Measurements from ENCODE around the gene TPSG1.

The TPSG1 gene

DNA sequence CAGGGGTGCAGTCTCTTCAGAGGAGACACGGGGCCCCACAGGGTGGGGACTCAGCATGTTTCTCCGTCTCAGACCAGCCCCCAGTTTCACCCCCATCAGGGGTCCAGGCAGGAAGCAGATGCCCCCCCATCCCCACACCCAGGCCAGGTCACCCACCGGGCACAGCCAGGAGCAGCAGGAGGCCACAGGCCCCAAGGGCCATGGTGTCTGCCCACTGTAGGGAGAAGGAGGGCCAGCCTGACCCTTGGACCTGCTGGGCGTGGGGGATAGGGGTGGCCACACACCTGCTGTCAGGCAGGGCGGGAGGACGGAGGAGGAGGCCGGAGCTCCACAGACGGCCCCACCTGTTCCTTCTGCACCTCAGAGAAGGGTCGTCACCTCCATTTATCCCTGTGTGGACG is at the start of gene TPSG1:
Gene TPSG1, minus strand, starts transcription at position 218 of the 401 bp plus-strand sequence. Its CDS starts 16 bp downstream, at position 202.
- ATAC-seq, result no peak
- TF ChIP-seq BACH2 (CRISPR knock-in tag; IDR thresholded peaks at IDR 0.05; ENCODE audit: borderline replicate concordance) (no peak), ZFP3 (CRISPR knock-in tag; IDR thresholded peaks at IDR 0.05) (no peak), OSR1 (CRISPR knock-in tag; IDR thresholded peaks at IDR 0.05) (no peak), ZNF8 (CRISPR knock-in tag; IDR thresholded peaks at IDR 0.05) (no peak), ISL1 (CRISPR knock-in tag; IDR thresholded peaks at IDR 0.05) (no peak), PPARA (CRISPR knock-in tag; IDR thresholded peaks at IDR 0.05; ENCODE audit: borderline replicate concordance) (no peak), CSDC2 (CRISPR knock-in tag; IDR thresholded peaks at IDR 0.05) (no peak), ESRRG (CRISPR knock-in tag; IDR thresholded peaks at IDR 0.05) (no peak), ARNTL (CRISPR knock-in tag; IDR thresholded peaks at IDR 0.05; ENCODE audit: borderline replicate concordance, low read depth) (no peak)
- TF ChIP-seq, protein P1, sequence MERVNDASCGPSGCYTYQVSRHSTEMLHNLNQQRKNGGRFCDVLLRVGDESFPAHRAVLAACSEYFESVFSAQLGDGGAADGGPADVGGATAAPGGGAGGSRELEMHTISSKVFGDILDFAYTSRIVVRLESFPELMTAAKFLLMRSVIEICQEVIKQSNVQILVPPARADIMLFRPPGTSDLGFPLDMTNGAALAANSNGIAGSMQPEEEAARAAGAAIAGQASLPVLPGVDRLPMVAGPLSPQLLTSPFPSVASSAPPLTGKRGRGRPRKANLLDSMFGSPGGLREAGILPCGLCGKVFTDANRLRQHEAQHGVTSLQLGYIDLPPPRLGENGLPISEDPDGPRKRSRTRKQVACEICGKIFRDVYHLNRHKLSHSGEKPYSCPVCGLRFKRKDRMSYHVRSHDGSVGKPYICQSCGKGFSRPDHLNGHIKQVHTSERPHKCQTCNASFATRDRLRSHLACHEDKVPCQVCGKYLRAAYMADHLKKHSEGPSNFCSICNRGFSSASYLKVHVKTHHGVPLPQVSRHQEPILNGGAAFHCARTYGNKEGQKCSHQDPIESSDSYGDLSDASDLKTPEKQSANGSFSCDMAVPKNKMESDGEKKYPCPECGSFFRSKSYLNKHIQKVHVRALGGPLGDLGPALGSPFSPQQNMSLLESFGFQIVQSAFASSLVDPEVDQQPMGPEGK (CRISPR knock-in tag; IDR thresholded peaks at IDR 0.05; ENCODE audit: borderline replicate concordance), result no peak
- TF ChIP-seq, protein P2, sequence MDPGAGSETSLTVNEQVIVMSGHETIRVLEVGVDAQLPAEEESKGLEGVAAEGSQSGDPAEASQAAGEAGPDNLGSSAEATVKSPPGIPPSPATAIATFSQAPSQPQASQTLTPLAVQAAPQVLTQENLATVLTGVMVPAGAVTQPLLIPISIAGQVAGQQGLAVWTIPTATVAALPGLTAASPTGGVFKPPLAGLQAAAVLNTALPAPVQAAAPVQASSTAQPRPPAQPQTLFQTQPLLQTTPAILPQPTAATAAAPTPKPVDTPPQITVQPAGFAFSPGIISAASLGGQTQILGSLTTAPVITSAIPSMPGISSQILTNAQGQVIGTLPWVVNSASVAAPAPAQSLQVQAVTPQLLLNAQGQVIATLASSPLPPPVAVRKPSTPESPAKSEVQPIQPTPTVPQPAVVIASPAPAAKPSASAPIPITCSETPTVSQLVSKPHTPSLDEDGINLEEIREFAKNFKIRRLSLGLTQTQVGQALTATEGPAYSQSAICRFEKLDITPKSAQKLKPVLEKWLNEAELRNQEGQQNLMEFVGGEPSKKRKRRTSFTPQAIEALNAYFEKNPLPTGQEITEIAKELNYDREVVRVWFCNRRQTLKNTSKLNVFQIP (CRISPR knock-in tag; IDR thresholded peaks at IDR 0.05; ENCODE audit: borderline replicate concordance, low read depth), result no peak
- TF ChIP-seq, protein P3, sequence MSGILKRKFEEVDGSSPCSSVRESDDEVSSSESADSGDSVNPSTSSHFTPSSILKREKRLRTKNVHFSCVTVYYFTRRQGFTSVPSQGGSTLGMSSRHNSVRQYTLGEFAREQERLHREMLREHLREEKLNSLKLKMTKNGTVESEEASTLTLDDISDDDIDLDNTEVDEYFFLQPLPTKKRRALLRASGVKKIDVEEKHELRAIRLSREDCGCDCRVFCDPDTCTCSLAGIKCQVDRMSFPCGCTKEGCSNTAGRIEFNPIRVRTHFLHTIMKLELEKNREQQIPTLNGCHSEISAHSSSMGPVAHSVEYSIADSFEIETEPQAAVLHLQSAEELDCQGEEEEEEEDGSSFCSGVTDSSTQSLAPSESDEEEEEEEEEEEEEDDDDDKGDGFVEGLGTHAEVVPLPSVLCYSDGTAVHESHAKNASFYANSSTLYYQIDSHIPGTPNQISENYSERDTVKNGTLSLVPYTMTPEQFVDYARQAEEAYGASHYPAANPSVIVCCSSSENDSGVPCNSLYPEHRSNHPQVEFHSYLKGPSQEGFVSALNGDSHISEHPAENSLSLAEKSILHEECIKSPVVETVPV (CRISPR knock-in tag; IDR thresholded peaks at IDR 0.05), result no peak
- TF ChIP-seq, protein P4, sequence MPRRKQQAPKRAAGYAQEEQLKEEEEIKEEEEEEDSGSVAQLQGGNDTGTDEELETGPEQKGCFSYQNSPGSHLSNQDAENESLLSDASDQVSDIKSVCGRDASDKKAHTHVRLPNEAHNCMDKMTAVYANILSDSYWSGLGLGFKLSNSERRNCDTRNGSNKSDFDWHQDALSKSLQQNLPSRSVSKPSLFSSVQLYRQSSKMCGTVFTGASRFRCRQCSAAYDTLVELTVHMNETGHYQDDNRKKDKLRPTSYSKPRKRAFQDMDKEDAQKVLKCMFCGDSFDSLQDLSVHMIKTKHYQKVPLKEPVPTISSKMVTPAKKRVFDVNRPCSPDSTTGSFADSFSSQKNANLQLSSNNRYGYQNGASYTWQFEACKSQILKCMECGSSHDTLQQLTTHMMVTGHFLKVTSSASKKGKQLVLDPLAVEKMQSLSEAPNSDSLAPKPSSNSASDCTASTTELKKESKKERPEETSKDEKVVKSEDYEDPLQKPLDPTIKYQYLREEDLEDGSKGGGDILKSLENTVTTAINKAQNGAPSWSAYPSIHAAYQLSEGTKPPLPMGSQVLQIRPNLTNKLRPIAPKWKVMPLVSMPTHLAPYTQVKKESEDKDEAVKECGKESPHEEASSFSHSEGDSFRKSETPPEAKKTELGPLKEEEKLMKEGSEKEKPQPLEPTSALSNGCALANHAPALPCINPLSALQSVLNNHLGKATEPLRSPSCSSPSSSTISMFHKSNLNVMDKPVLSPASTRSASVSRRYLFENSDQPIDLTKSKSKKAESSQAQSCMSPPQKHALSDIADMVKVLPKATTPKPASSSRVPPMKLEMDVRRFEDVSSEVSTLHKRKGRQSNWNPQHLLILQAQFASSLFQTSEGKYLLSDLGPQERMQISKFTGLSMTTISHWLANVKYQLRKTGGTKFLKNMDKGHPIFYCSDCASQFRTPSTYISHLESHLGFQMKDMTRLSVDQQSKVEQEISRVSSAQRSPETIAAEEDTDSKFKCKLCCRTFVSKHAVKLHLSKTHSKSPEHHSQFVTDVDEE (CRISPR knock-in tag; IDR thresholded peaks at IDR 0.05), result no peak

DNA sequence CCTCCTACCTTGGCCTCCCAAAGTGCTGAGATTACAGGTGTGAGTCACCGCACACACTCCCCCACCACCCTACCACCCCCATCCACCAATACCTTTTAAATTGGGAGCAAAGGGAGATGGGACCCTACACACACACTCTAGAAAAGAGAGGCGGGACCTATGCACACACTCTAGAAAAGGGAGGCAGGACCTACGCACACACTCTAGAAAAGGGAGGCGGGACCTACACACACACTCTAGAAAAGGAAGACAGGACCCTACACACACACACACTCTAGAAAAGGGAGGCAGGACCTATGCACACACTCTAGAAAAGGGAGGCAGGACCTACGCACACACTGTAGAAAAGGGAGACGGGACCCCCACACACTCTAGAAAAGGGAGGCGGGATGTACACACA is 49.7 kb upstream of the TPSG1 start:
- ATAC-seq, result no peak
- TF ChIP-seq PPARA (CRISPR knock-in tag; IDR thresholded peaks at IDR 0.05; ENCODE audit: borderline replicate concordance) (no peak), SNAI2 (CRISPR knock-in tag; IDR thresholded peaks at IDR 0.05) (no peak), ZC3H10 (CRISPR knock-in tag; IDR thresholded peaks at IDR 0.05) (no peak), OSR1 (CRISPR knock-in tag; IDR thresholded peaks at IDR 0.05) (no peak), ZFP30 (CRISPR knock-in tag; IDR thresholded peaks at IDR 0.05) (no peak), GLIS3 (CRISPR knock-in tag; IDR thresholded peaks at IDR 0.05) (no peak), ZNF565 (CRISPR knock-in tag; conservative IDR thresholded peaks at IDR 0.05; ENCODE audit: low read depth) (no peak), CSDC2 (CRISPR knock-in tag; IDR thresholded peaks at IDR 0.05) (no peak), ZNF8 (CRISPR knock-in tag; IDR thresholded peaks at IDR 0.05) (no peak), ARNTL (CRISPR knock-in tag; IDR thresholded peaks at IDR 0.05; ENCODE audit: borderline replicate concordance, low read depth) (no peak)
- TF ChIP-seq, protein P2 (CRISPR knock-in tag; IDR thresholded peaks at IDR 0.05; ENCODE audit: borderline replicate concordance, low read depth), result no peak

DNA sequence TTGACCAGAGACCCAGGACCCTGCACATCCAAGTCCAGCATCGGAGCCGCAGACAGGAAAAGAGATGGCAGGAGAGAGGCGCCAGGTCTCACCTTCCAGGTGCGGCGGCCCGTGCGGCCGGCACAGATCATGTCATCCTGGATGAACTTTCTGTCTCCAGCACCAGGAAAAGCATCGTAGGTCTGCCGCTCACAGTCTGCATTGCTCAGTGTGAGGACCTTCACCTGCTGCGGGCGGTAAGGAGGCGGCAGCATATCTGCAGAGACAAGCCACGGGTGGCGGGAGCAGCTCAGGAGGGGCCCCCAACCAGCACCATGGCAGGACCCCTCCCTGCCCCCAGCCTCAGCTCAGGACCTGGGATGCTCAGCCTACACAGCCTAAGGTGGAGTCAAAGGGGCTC is 48.7 kb upstream of the TPSG1 start:
- ATAC-seq, result no peak
- TF ChIP-seq, protein P3 (CRISPR knock-in tag; IDR thresholded peaks at IDR 0.05), result no peak
- no peak for TF ChIP-seq ZNF8 (CRISPR knock-in tag; IDR thresholded peaks at IDR 0.05)
- TF ChIP-seq, protein P4 (CRISPR knock-in tag; IDR thresholded peaks at IDR 0.05), result no peak
- TF ChIP-seq ISL1 (CRISPR knock-in tag; IDR thresholded peaks at IDR 0.05), result no peak
- no peak for TF ChIP-seq BACH2 (CRISPR knock-in tag; IDR thresholded peaks at IDR 0.05; ENCODE audit: borderline replicate concordance)
- no peak for TF ChIP-seq TOX (CRISPR knock-in tag; IDR thresholded peaks at IDR 0.05; ENCODE audit: borderline replicate concordance)
- TF ChIP-seq, protein P5, sequence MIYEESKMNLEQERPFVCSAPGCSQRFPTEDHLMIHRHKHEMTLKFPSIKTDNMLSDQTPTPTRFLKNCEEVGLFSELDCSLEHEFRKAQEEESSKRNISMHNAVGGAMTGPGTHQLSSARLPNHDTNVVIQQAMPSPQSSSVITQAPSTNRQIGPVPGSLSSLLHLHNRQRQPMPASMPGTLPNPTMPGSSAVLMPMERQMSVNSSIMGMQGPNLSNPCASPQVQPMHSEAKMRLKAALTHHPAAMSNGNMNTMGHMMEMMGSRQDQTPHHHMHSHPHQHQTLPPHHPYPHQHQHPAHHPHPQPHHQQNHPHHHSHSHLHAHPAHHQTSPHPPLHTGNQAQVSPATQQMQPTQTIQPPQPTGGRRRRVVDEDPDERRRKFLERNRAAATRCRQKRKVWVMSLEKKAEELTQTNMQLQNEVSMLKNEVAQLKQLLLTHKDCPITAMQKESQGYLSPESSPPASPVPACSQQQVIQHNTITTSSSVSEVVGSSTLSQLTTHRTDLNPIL (CRISPR knock-in tag; IDR thresholded peaks at IDR 0.05; ENCODE audit: low read depth), result no peak
- TF ChIP-seq RARB (CRISPR knock-in tag; IDR thresholded peaks at IDR 0.05), result no peak
- no peak for TF ChIP-seq GLIS3 (CRISPR knock-in tag; IDR thresholded peaks at IDR 0.05)
- no peak for TF ChIP-seq ESRRG (CRISPR knock-in tag; IDR thresholded peaks at IDR 0.05)
- TF ChIP-seq PPARA (CRISPR knock-in tag; IDR thresholded peaks at IDR 0.05; ENCODE audit: borderline replicate concordance), result no peak
- no peak for TF ChIP-seq SNAI2 (CRISPR knock-in tag; IDR thresholded peaks at IDR 0.05)

All from SK-N-SH treated with all-trans-retinoic acid at 6 μM for 48 hours (cell line).